Measurements from ENCODE around the gene SCN1B. TPM values are rescaled to one million over a fixed set of nuclear protein-coding genes. Genes with fewer than 3 reads are reported as not detected.
"Not testable (repeated sequence)": the region's sequence is repeated elsewhere in the genome, so short reads cannot be mapped to it uniquely, and the experiment has no call there.

SCN1B gene
- total RNA-seq, 1 donor from 2014 or later, result 0.50 TPM

DNA sequence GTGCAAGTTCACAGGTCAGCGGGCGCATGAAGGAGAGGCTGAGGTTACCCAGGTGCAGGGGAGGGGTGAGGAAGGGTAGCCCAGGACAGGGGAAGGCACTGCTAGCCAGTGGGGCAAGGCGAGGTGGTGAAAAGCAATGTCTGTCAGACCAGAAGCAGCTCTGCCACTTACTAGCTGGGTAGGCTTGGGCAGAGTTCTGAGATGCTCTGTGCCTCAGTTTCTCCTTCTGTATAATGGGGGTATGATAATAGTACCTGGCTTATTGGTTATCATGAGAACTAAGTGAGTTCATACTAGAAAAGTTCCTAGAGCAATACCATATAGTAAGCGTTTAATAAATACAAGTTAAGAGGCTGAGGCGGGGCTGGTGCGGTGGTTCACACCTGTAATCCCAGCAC is 14.3 kb upstream of the SCN1B start:
- intact Hi-C loops (cut with micrococcal nuclease), result no loop called here

DNA sequence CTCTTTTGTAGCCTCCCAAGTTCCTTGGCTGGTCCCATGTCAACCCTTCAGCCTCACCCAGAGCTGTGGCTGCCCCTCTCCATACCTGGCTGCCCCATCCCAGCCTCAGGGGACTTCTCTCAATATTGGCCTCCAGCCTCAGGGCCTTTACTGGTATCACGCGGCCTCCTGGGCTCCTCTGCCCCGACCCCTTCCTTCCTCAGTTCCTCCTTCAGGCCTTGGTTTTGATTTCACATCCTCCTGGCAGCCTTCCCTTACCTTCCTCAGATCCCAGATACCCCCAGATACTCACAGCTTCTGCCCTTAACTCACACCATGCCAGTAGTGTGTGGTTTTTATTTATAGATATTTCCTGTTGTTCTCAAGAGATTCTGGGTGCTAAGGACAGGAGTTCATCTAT is 12.8 kb upstream of the SCN1B start:
- intact Hi-C loops (cut with micrococcal nuclease), result no loop called here

DNA sequence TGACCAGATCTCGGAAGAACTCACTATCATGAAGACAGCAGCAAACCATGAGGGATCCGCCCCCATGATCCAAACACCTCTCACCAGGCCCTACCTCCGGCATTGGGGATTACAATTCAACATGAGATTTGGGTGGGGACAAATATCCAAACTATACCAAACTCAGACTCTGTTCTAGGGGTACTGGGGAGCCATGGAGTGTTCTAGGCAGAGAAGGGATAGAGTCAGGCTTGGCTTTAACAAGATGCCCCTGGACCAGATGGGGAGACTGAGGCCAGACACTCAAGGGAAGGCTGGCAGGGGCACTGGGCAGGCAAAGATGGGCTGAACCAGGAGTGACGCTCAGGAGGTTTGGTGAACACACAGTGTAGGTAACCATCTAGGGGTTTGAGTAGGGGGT is 11.9 kb upstream of the SCN1B start:
- intact Hi-C loops (cut with micrococcal nuclease), result no loop called here

GRCh38 chr19:35019144-35019543 is 11.1 kb upstream of the SCN1B start:
- intact Hi-C loops (cut with micrococcal nuclease), result no loop called here

- intact Hi-C loops (cut with micrococcal nuclease), result no loop called here
These were observed 9.3 kb upstream of the SCN1B start for GRCh38 chr19:35021016-35021415.

DNA sequence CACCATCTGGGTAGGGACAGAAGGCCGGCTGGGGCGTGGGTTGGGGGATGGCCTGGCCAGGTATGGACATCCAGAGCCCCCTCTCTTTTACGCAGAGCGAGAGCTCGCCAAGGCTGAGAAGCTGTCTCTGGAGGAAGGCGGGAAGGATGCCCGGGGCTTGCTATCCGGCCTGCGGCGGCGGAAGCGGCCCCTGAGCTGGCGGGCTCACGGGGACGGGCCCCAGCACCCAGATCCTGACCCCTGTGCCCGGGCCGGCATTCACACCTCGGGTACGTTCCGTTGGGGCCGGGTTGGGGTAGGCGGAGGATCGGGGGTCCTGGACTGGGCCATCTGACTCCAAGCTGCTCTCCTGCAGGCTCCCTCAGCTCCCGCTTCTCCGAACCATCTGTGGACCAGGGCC is 8.7 kb upstream of the SCN1B start:
- intact Hi-C loops (cut with micrococcal nuclease), result no loop called here

- intact Hi-C loops (cut with micrococcal nuclease), result no loop called here
These were observed 7.8 kb upstream of the SCN1B start for GRCh38 chr19:35022460-35022859.

GRCh38 chr19:35023428-35023827 is 6.8 kb upstream of the SCN1B start:
- intact Hi-C loops (cut with micrococcal nuclease), result no loop called here

DNA sequence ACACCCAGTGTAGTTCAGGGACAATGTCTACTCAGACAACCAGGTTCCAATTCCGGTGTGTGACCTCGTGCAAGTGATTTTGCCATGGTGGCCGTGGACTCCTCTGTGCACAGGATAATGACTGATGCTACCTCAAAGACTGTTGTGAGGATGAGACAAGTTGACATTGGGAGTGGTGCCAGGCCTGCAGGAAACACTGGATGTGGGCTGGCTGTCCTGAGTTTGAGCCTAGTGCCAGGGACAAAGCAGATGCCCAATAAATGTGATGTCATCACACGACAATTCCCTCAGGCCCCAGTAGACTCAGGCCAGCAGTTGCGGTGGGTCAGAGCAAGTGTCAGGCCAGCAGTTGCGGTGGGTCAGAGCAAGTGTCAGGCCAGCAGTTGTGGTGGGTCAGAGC is 6.2 kb upstream of the SCN1B start:
- intact Hi-C loops (cut with micrococcal nuclease), result no loop called here

- intact Hi-C loops (cut with micrococcal nuclease), result no loop called here
These were observed 4.3 kb upstream of the SCN1B start for GRCh38 chr19:35025969-35026368.

GRCh38 chr19:35026418-35026817 is 3.9 kb upstream of the SCN1B start:
- intact Hi-C loops (cut with micrococcal nuclease), result no loop called here

DNA sequence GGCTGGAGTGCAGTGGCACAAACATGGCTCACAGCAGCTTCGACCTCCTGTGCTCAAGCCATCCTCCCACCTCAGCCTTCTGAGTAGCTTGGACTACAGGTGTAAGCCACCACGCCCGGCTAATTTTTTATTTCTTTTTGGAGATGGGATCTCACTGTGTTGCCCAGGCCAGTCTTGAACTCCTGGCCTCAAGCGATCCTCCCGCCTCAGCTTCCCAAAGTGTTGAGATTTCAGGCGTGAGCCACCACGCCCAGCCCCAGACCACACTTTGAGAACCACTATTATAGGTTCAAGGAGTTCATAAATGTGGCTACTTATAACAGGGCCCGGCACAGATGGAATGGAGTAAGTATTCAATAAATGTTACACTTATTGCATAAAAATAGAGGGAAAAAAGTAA is 3.3 kb upstream of the SCN1B start:
- intact Hi-C loops (cut with micrococcal nuclease), result no loop called here

GRCh38 chr19:35027851-35028599 is 2.2 kb upstream of the SCN1B start:
- intact Hi-C loops (cut with micrococcal nuclease), result no loop called here

GRCh38 chr19:35028600-35028885 is 1.7 kb upstream of the SCN1B start:
- intact Hi-C loops (cut with micrococcal nuclease), result not testable (repeated sequence)

GRCh38 chr19:35029275-35029736 is 964 bp upstream of the SCN1B start:
- intact Hi-C loops (cut with micrococcal nuclease), result not testable (repeated sequence)

DNA sequence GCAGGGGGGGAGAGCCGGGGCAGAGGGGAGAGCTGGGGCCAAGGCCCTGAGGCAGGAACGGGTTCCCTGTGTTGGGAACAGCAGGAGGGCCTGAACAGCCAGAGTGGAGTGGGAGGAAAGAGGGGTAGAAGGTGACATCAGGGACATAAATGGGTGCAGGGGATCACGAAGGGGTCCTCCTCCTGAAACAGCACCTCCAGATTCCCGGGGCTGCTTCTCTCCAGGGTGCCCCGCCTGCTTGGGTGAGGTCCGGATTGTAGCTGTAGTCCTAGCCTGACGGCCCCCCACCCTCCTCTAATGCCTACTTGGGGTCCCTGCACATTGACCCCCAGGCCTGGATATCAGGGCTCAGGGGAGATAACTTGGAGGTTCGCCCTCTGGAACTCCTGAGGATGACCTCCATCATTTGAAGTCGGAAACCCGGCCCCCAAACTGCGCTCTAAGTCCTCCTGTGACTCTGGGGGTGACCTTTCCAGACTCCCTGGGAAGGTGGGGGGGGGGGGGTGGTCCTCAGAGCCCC is 473 bp upstream of the SCN1B start:
- intact Hi-C loops (cut with micrococcal nuclease), result no loop called here

DNA sequence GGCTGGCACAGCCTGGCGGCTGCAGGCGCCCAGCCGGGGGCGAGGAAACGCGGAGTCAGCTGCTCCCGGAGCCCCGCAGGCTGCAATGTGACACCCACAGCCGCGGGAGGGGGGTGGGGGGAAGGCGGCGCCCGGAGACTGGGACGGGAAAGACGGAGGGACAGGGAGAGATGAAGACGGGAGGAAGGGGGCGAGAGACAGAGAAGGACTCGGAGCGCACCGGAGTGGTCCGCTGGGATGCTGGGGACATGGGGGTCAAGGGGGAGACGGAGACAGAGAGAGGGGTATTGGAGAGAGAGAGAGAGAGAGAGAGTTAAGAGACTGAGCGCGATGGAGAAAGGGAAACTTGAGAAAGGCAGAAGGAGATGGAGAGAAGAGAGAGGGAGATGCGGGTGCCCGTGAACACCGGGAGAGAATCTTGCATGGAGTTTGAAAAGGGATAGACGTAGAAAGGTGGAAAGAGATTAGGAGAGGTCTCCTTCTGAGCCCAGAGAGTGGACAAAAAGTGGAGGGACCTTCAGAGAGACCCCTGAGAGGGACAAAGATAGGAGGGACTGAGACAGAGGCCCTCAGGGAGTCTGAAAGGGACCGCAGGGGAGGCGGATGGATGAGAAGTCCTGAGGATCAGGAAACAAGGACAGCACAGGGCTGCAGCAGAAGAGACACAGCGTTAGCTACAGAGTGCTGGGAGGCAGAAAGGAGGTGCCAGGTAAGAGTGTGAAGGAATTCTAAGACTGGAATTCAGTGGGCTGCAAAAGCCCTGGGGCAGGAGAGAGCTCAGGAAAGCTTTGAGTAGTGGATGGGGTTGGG is 1.0 kb downstream of the SCN1B start:
- intact Hi-C loops (cut with micrococcal nuclease), result no loop called here

GRCh38 chr19:35032356-35032865 is 2.1 kb downstream of the SCN1B start:
- intact Hi-C loops (cut with micrococcal nuclease), result no loop called here

GRCh38 chr19:35033067-35034004 is 3.1 kb downstream of the SCN1B start:
- intact Hi-C loops (cut with micrococcal nuclease), result no loop called here

GRCh38 chr19:35034005-35034502 is 3.8 kb downstream of the SCN1B start:
- intact Hi-C loops (cut with micrococcal nuclease), result no loop called here
